UCSD-AML1 (cell line): ENCODE data around the gene GRIK4.
A peak's percentile ranks its signal among the peaks of the same experiment; 100 is the strongest.

Source experiments
- DNase-seq: peaks from one replicate; lab custom pipeline; 2025; ENCODE audit not compliant: unreplicated experiment; lab: John Stamatoyannopoulos, UW

Gene GRIK4

GRCh38 chr11:120801801-120802689 lies 290.5 kb downstream of the GRIK4 start:
- DNase-seq, result peak; percentile 26

- no peak for DNase-seq
These were observed 294.5 kb downstream of the GRIK4 start for GRCh38 chr11:120805960-120806555.

- DNase-seq, result no peak
These were observed 296.0 kb downstream of the GRIK4 start for GRCh38 chr11:120807414-120808150.

GRCh38 chr11:120808616-120809050 lies 297.1 kb downstream of the GRIK4 start:
- no peak for DNase-seq

GRCh38 chr11:120810251-120810650 lies 298.7 kb downstream of the GRIK4 start:
- no peak for DNase-seq

GRCh38 chr11:120811199-120811598 lies 299.7 kb downstream of the GRIK4 start:
- no peak for DNase-seq

- DNase-seq, result no peak
These were observed 300.2 kb downstream of the GRIK4 start for GRCh38 chr11:120811731-120812130.

- no peak for DNase-seq
These were observed 303.2 kb downstream of the GRIK4 start for GRCh38 chr11:120814531-120815318.

GRCh38 chr11:120815319-120816100 lies 304.0 kb downstream of the GRIK4 start:
- DNase-seq, result no peak

GRCh38 chr11:120816176-120816575 lies 304.6 kb downstream of the GRIK4 start:
- no peak for DNase-seq

- no peak for DNase-seq
These were observed 305.2 kb downstream of the GRIK4 start for GRCh38 chr11:120816711-120817110.

GRCh38 chr11:120817158-120817557 lies 305.6 kb downstream of the GRIK4 start:
- no peak for DNase-seq

- no peak for DNase-seq
These were observed 306.5 kb downstream of the GRIK4 start for GRCh38 chr11:120818097-120818496.

- no peak for DNase-seq
These were observed 307.5 kb downstream of the GRIK4 start for GRCh38 chr11:120819003-120819402.

- no peak for DNase-seq
These were observed 308.2 kb downstream of the GRIK4 start for GRCh38 chr11:120819437-120820365.

- no peak for DNase-seq
These were observed 311.6 kb downstream of the GRIK4 start for GRCh38 chr11:120823159-120823558.

- no peak for DNase-seq
These were observed 312.7 kb downstream of the GRIK4 start for GRCh38 chr11:120824242-120824641.

GRCh38 chr11:120827198-120827597 lies 315.6 kb downstream of the GRIK4 start:
- no peak for DNase-seq

GRCh38 chr11:120827820-120828219 lies 316.3 kb downstream of the GRIK4 start:
- no peak for DNase-seq
